ENCODE measurements around the gene PGAM2. TPM values are rescaled to one million over a fixed set of nuclear protein-coding genes. Genes with fewer than 3 reads are reported as not detected.

Gene PGAM2
- total RNA-seq, 2 experiments from 2014 or later: 1.3 to 1.8 TPM

DNA sequence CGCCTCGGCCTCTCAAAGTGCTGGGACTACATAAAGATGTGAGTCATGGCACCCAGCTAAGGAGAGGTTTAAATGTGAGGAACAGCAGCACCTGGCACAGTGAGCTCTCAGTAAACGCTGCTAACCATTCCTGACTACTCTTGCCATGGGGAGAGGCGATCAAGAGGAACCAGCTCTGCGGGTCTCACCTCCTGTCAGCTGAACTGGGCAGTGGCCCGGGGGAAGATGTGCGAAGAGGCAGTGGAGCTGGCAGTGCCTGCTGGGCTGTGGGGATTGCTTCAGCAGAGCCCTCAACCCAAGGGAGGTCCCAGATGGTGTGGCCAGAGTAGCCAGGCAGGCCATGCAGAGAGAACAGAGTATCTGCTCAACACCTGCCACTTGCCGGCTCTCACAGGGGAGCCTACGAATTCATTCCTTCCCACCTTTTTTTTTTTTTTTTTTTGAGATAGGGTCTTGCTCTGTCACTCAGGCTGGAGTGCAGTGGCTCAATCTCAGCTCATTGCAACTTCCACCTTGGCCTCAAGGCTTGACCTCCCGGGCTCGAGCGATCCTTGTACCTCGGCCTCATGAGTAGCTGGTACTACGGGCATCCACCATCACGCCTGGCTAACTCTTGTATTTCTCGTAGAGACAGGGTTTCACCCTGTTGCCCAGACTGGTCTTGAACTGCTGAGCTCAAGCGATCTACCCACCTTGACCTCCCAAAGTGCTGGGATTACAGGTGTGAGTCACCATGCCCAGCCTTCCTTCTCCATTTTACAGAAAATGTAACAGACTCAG lies 10.1 kb upstream of the PGAM2 start:
- peak in 1 of 14 experiments; percentile 8 for DNase-seq
- Histone ChIP-seq H3K27me3 (ENCODE audit: control insufficient read depth in 1 of 2, insufficient read depth in 2 of 2, low read length in 2 of 2) (no peaks in the 10 kb centered on the region), H3K4me3 (ENCODE audit: low read length) (no peak overlapping the region), H3K27ac (ENCODE audit: low read depth in 1 of 2, low read length in 2 of 2) (no peak overlapping the region), H3K9me3 (ENCODE audit: control insufficient read depth in 1 of 2, insufficient read depth in 1 of 2, low read length in 2 of 2) (no peaks in the 10 kb centered on the region), H3K4me1 (ENCODE audit: insufficient read depth, low read length) (peaks cover 31% of the 10 kb centered on the region), H3K36me3 (ENCODE audit: insufficient read depth, low read length) (peaks cover 78% of the 10 kb centered on the region)
- TF ChIP-seq CTCF (IDR thresholded peaks at IDR 0.05): no peak
- Mint-ChIP-seq H3K4me3 (no peak overlapping the region), H3K9me3 (no peaks in the 10 kb centered on the region), H3K27ac (no peak overlapping the region), H3K27me3 (no peaks in the 10 kb centered on the region), H3K36me3 (ENCODE audit: low read depth) (peaks cover 73% of the 10 kb centered on the region), H3K4me1 (ENCODE audit: low read depth) (peaks cover 14% of the 10 kb centered on the region)
- CTCF ChIA-PET: no interaction called here
- intact Hi-C loops (cut with DNase I, micrococcal nuclease): no loop called here
- POLR2A ChIA-PET: interaction anchor here (0.7 kb wide), 1 partner anchor 8 kb away, joined by 3 read pairs; no protein-coding TSS in a partner anchor
- ATAC-seq (ENCODE audit: poor library complexity): no peak

DNA sequence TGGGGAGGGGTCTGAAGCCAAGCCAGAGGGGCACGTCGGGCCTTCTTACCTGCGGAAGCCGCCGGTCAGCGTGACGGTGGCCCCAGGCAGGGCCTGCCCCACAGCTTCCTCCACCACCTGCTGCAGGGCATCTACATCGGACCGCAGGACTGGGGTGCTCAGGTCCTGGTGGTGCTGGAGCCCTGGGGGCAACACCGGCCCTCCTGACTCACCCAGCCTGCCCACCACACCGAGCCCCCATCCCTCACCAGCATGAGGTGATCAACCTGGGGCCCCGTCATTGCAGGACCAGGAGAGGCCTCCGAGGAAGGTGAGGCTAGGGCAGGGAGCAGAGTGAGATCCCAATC lies 9.0 kb upstream of the PGAM2 start:
- intact Hi-C loops (cut with DNase I, micrococcal nuclease): no loop called here
- no peak overlapping the region for H3K27ac Mint-ChIP-seq
- Histone ChIP-seq H3K36me3 (ENCODE audit: insufficient read depth, low read length) (peaks cover 66% of the 10 kb centered on the region), H3K27me3 (ENCODE audit: control insufficient read depth in 1 of 2, insufficient read depth in 2 of 2, low read length in 2 of 2) (no peaks in the 10 kb centered on the region), H3K4me3 (ENCODE audit: low read length) (no peak overlapping the region), H3K9me3 (ENCODE audit: control insufficient read depth in 1 of 2, insufficient read depth in 1 of 2, low read length in 2 of 2) (no peaks in the 10 kb centered on the region), H3K4me1 (ENCODE audit: insufficient read depth, low read length) (peaks cover 19% of the 10 kb centered on the region), H3K27ac (ENCODE audit: low read depth in 1 of 2, low read length in 2 of 2) (peak overlapping the region in 1 of 2 donors; percentile 56)
- H3K4me1 Mint-ChIP-seq (ENCODE audit: low read depth): peaks cover 12% of the 10 kb centered on the region
- H3K36me3 Mint-ChIP-seq (ENCODE audit: low read depth): peaks cover 73% of the 10 kb centered on the region
- ChIA-PET POLR2A (no interaction called here), CTCF (no interaction called here)
- DNase-seq (peak in 1 of 14 experiments; percentile 12), ATAC-seq (ENCODE audit: poor library complexity) (no peak)
- TF ChIP-seq CTCF (IDR thresholded peaks at IDR 0.05): no peak
- no peaks in the 10 kb centered on the region for H3K9me3 Mint-ChIP-seq
- no peak overlapping the region for H3K4me3 Mint-ChIP-seq
- no peaks in the 10 kb centered on the region for H3K27me3 Mint-ChIP-seq

DNA sequence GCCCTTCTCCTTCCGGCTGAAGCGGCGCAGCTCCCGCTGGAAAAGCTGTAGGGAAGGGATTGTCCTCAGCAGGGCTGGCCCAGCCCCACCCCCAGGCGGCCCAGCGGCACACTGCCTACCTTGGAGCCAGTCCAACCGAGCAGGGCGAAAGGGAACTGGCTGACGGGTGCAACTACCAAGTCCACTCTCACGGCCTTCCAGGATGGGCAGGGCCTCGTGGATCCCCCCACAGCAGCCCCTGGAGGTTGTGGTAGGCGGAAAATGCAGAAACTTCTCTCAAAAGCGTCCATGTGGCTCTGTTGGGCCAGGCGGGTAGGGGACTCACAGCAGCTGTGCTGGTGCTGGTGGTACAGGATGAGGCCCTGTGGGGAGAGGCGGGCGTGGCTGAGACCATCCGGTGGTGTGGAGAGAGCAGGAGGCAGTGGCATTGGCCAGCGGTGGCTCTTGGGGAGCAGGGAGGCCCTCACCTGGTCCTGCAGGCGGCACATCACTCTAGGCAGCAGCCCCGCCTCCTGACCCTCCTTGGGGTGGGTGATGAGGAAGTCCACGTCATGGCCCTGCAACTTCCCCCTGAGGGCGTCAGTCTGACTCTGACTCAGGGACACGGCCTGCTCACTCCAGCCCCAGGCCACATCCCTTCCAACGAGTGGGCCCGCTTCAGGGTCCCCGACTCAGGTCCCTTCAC lies 8.4 kb upstream of the PGAM2 start:
- ATAC-seq (ENCODE audit: poor library complexity) (peak; percentile 68), DNase-seq (peak in 6 of 14 experiments; percentile 21 to 75 (median 46))
- H3K4me1 ChIP-seq (ENCODE audit: insufficient read depth, low read length): peaks cover 19% of the 10 kb centered on the region
- intact Hi-C loops (cut with DNase I, micrococcal nuclease): no loop called here
- H3K27me3 Mint-ChIP-seq: no peaks in the 10 kb centered on the region
- peaks cover 69% of the 10 kb centered on the region for H3K36me3 Mint-ChIP-seq (ENCODE audit: low read depth)
- no peak overlapping the region for H3K27ac Mint-ChIP-seq
- peaks cover 12% of the 10 kb centered on the region for H3K4me1 Mint-ChIP-seq (ENCODE audit: low read depth)
- no peak overlapping the region for H3K4me3 ChIP-seq (ENCODE audit: low read length)
- TF ChIP-seq CTCF (IDR thresholded peaks at IDR 0.05): no peak
- H3K4me3 Mint-ChIP-seq: no peak overlapping the region
- peaks cover 61% of the 10 kb centered on the region for H3K36me3 ChIP-seq (ENCODE audit: insufficient read depth, low read length)
- no peaks in the 10 kb centered on the region for H3K9me3 Mint-ChIP-seq
- H3K27me3 ChIP-seq (ENCODE audit: control insufficient read depth in 1 of 2, insufficient read depth in 2 of 2, low read length in 2 of 2): no peaks in the 10 kb centered on the region
- no peaks in the 10 kb centered on the region for H3K9me3 ChIP-seq (ENCODE audit: control insufficient read depth in 1 of 2, insufficient read depth in 1 of 2, low read length in 2 of 2)
- ChIA-PET POLR2A (no interaction called here), CTCF (no interaction called here)
- peak overlapping the region in 1 of 2 donors; percentile 56 for H3K27ac ChIP-seq (ENCODE audit: low read depth in 1 of 2, low read length in 2 of 2)
